Tibial nerve (tissue), 4 donors: ENCODE results near the gene CRYGS. TPM values are rescaled to one million over a fixed set of nuclear protein-coding genes. Genes with fewer than 3 reads are reported as not detected.

Experiments
- DNase-seq, 2 donors: peaks; one replicate each; pipeline ENCODE4 v3.0.0-alpha.2; 2019; ENCODE audit warnings: low spot score in 2 of 2
- H3K27ac ChIP-seq, 4 donors: fragments of 200-600 bp; sonication (generic) in 3 of 4; one replicate each; pipeline ENCODE4 v1.5.1; 2017 to 2019; ENCODE audit warnings: mild to moderate bottlenecking in 1 of 4
- H3K27me3 ChIP-seq, 2 donors: fragments of 200-600 bp; sonication (generic) in 1 of 2; one replicate each; pipeline versions ENCODE4 v1.5.1 to v1.6.0; 2017 to 2019
- H3K36me3 ChIP-seq, 3 donors: fragments of 200-600 bp; sonication (generic); one replicate each; pipeline ENCODE4 v1.5.1; 2018 to 2019
- H3K4me1 ChIP-seq, 4 donors: fragments of 200-600 bp; sonication (generic) in 3 of 4; one replicate each; pipeline ENCODE4 v1.5.1; 2017 to 2019
- H3K4me3 ChIP-seq, 4 donors: fragments of 200-600 bp; sonication (generic) in 3 of 4; one replicate each; pipeline ENCODE4 v1.5.1; 2017 to 2019; ENCODE audit warnings: mild to moderate bottlenecking in 1 of 4, moderate library complexity in 1 of 4
- H3K9me3 ChIP-seq, 4 donors: fragments of 200-600 bp; sonication (generic) in 3 of 4; one replicate each; pipeline ENCODE4 v1.5.1; 2017 to 2019
- CTCF ChIP-seq, 5 experiments: fragments of 200-600 bp in 3 of 5; fragments of 450-650 bp in 2 of 5; sonication (generic) in 3 of 5; IDR thresholded peaks; one replicate each; pipeline ENCODE4 v1.5.1; 2016 to 2019; ENCODE audit warnings: antibody characterized with exemption in 5 of 5, mild to moderate bottlenecking in 3 of 5, moderate library complexity in 2 of 5
- EP300 ChIP-seq, 2 donors: sonication (generic); formaldehyde crosslinking; IDR thresholded peaks; one replicate each; pipeline ENCODE4 v1.6.1; 2017; ENCODE audit warnings: antibody characterized with exemption in 2 of 2, mild to moderate bottlenecking in 1 of 2
- POLR2A ChIP-seq, 2 donors: fragments of 450-650 bp; IDR thresholded peaks; one replicate each; pipeline ENCODE4 v1.6.1; 2017; ENCODE audit warnings: antibody characterized with exemption in 2 of 2, mild to moderate bottlenecking in 2 of 2, moderate library complexity in 2 of 2
- WGBS, 2 donors: methylation state at CpG; one replicate each; pipeline ENCODE4 v1.1.5; 2018; 5-methylcytosine and 5-hydroxymethylcytosine counted together
- total RNA-seq, 4 donors: library from RNA; depleted of rRNA; stranded (reverse); fragments of >200 nt; gene quantifications; one replicate each; pipeline ENCODE4 v1.1.0, GENCODE V29; 2016

The CRYGS gene
- 10 to 100 TPM in 1 of 4 donors, 1 to 10 TPM in 3; 3.0 to 12.2 (median 3.2) TPM for total RNA-seq

DNA sequence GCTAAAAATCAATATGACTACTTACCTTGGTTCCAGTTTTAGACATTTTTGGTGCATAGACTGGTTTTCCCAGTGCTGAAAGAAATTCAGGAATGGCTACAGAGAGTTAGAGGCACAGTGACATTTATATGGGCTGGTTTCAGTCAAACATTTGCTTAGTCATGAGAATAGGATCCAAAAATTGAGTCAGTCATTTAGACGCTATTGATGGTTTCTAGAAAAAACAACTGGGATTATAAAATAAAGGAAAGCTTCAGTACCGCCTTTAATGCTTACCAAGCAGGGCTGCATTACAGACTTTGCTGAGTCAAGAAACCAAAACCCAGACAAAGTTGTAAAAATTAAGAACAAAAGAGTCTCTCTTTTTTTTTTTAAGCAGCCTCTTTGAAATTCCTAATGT is at the start of gene CRYGS:
Gene CRYGS (minus strand): TSS at position 100 of the 400 bp plus-strand sequence. CDS start 54 bp downstream, at position 46.
- Histone ChIP-seq H3K4me1 (peaks cover 0 to 11% (median 0%) of the 10 kb centered on the region in 4 donors), H3K9me3 (no peaks in the 10 kb centered on the region), H3K27me3 (no peaks in the 10 kb centered on the region), H3K4me3 (no peak within 1 kb of the TSS), H3K27ac (no peak within 1 kb of the TSS), H3K36me3 (peaks cover 0 to 35% (median 0%) of the 10 kb centered on the region in 3 donors)
- 44 to 47% methylated on average over 2 of the region's 2 CpGs for WGBS, 2 donors
- TF ChIP-seq POLR2A (IDR thresholded peaks at IDR 0.05) (no peak), CTCF (IDR thresholded peaks at IDR 0.05) (no peak), EP300 (IDR thresholded peaks at IDR 0.05) (no peak)
- no peak for DNase-seq

GRCh38 chr3:186593862-186594261 is 49.7 kb upstream of the CRYGS start:
- 81 to 90% methylated on average over 3 of the region's 3 CpGs for WGBS, 2 donors
- no peak for DNase-seq
- no peak overlapping the region for H3K27ac ChIP-seq

DNA sequence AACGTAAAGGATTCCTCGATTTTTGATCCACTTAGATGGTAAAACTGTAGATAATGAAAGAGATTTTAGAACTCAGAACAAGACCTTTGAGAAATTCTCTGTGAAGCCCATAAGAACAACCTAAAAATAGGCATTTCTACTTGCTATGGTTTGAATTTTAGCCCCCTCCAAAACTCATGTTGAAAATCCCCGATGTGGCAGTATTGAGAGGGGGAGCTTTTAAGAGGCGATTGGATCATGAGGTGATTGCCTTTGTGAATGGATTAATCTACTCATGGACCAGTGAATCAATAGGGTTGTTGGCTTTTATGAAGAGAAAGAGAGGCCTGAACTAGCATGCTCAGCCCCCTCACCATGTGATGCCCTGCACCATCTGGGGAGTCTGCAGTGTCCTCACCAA is 48.5 kb upstream of the CRYGS start:
- H3K4me1 ChIP-seq = no peaks in the 10 kb centered on the region
- no peaks in the 10 kb centered on the region for H3K36me3 ChIP-seq
- WGBS, 2 donors = 85 to 89% methylated on average over 4 of the region's 4 CpGs
- H3K4me3 ChIP-seq = no peak overlapping the region
- H3K27ac ChIP-seq = no peak overlapping the region
- TF ChIP-seq POLR2A (IDR thresholded peaks at IDR 0.05) (no peak), EP300 (IDR thresholded peaks at IDR 0.05) (no peak), CTCF (IDR thresholded peaks at IDR 0.05) (no peak)
- no peaks in the 10 kb centered on the region for H3K27me3 ChIP-seq
- DNase-seq = no peak
- no peaks in the 10 kb centered on the region for H3K9me3 ChIP-seq

More at GRCh38 chr3:186593862-186594261, 49.7 kb upstream of the CRYGS start:
- H3K27me3 ChIP-seq = no peaks in the 10 kb centered on the region
- no peaks in the 10 kb centered on the region for H3K36me3 ChIP-seq
- H3K9me3 ChIP-seq = no peaks in the 10 kb centered on the region
- no peak for TF ChIP-seq EP300 (IDR thresholded peaks at IDR 0.05)
- no peak for TF ChIP-seq CTCF (IDR thresholded peaks at IDR 0.05)
- TF ChIP-seq POLR2A (IDR thresholded peaks at IDR 0.05) = no peak
- no peak overlapping the region for H3K4me3 ChIP-seq
- no peaks in the 10 kb centered on the region for H3K4me1 ChIP-seq

DNA sequence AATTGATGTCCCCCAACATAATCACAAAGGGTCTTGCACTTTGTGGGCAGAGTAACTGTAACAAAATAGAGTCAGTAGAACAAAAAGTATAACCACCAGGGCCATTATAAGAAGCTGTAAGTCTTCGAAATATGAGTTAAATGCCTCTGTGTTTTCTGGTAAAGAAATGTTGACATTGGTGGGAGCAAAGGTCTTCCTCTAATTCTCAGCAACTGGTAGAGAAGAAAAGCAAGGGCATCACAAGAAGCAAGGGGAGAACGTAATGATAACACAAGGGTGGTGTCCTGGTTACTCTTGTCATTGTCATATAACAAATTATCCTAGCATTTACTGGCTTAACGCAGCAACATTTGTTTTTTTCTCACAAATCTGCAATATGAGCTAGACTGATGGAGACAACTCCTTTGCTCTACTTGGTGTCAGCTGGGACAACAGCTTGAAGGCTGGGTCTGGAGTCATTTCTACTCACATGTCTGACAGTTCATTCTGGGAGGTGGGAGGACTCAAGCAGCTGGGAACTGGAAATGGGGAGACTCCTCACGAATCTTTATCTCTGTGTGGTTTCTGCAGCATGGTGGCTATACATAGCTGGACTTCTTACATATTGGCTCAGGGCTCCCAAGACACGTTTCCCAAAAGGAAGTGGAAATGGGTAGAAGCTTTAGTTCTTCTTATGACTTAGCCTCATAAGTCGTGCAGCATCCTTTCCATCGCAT is 46.6 kb upstream of the CRYGS start:
- H3K9me3 ChIP-seq = no peaks in the 10 kb centered on the region
- no peaks in the 10 kb centered on the region for H3K27me3 ChIP-seq
- 76 to 81% methylated on average over 7 of the region's 7 CpGs for whole genome bisulfite sequencing, 2 donors
- no peak overlapping the region for H3K4me3 ChIP-seq
- TF ChIP-seq POLR2A (IDR thresholded peaks at IDR 0.05) = no peak
- no peak for TF ChIP-seq EP300 (IDR thresholded peaks at IDR 0.05)
- TF ChIP-seq CTCF (IDR thresholded peaks at IDR 0.05) = no peak
- peaks cover 0 to 6% (median 0%) of the 10 kb centered on the region in 3 donors for H3K36me3 ChIP-seq
- no peak overlapping the region for H3K27ac ChIP-seq
- DNase-seq = no peak
- no peaks in the 10 kb centered on the region for H3K4me1 ChIP-seq

DNA sequence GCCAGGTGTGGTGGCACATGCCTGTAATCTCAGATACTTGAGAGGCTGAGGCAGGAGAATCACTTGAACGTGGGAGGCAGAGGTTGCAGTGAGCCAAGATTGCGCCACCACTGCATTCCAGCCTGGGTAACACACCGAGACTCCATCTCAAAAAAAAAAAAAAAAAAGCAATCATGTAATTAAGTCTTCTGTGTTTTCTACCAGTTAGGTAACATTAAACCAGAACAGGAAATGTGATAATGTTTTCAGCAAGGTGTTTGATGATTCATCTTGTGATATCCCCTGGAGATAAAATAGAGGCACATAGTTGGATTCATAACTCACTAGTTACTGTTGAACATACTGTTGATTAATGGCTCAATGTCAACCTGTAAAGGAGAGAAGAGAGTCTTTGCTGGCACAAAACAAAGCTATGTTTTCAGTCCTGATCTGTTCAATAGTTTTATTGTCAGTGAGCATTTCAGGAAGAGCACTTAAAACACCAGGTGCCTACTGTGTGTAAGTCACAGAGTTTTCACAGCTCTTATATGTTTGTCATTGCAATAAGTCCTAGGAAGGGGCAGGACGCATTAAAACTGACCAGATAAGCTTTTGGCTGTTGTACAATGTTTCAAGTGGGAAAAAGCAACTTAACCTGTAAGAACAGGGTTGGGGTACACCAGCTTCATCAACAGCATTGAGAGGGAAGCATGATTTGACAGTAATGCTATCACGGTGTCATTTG is 45.8 kb upstream of the CRYGS start:
- Histone ChIP-seq H3K9me3 (no peaks in the 10 kb centered on the region), H3K4me3 (no peak overlapping the region), H3K4me1 (no peaks in the 10 kb centered on the region), H3K27ac (no peak overlapping the region), H3K36me3 (peaks cover 0 to 13% (median 0%) of the 10 kb centered on the region in 3 donors), H3K27me3 (no peaks in the 10 kb centered on the region)
- DNase-seq = no peak
- 74 to 84% methylated on average over 5 of the region's 5 CpGs for WGBS, 2 donors
- TF ChIP-seq POLR2A (IDR thresholded peaks at IDR 0.05) (no peak), EP300 (IDR thresholded peaks at IDR 0.05) (no peak)
